ENCODE results near the gene GRIP1.

GRIP1 gene

DNA sequence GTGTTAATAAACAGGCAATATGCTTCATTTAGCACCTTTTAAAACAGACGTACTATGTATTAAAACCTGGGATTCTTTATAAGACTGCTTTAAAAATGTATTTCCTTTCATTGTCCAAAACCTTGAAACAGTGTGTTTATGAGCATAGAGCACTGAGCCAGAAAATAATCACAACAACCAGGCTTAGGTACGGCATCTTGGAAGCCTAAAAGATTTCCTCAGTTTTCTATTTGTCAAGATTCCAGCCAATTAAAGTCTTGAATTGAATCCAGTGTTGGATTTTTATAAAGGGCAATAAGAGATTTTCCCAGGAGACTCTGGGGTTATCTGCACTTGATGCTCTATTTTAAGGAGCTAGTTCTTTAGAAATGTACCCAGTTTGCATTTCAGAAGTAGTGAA is 80.3 kb downstream of the GRIP1 start:
- DNase-seq (ENCODE audit: low spot score) = no peak

DNA sequence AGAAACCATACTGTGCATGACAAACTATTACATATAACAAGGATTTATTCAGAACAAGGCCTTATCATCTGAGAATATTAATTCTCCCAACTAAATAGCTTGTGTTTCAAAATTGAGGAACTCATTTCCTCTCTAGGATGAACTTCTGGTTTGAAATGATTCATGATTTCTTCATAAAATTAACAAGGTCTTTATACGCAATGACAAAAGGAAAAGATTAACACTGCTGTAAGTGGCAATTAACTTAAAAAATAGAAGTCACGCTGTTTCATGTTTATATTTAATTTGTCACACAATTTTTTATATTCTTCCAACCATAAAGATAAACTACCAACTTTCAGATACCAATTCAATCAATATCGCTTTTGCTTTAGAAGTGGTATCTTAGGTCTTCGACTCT is 80.8 kb downstream of the GRIP1 start:
- DNase-seq (ENCODE audit: low spot score) = no peak

DNA sequence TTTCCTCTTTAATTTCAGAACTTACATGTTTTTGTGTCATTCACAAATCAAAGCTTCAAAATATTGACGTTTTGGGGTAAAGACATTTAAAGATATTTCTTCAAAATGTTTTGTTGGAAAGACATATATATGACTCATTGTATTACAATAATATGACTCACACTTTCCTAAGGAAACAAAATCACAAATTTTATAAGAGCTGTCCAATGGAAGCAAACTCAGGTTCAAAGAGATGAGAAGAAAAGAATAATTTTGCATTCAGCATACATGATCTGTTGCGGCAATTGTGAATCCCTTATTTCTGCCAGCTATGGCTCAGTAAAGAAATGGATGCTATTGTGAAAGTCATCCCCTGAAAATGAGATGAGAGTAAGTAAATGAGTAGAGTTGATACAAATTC is 82.7 kb downstream of the GRIP1 start:
- no peak for DNase-seq (ENCODE audit: low spot score)

DNA sequence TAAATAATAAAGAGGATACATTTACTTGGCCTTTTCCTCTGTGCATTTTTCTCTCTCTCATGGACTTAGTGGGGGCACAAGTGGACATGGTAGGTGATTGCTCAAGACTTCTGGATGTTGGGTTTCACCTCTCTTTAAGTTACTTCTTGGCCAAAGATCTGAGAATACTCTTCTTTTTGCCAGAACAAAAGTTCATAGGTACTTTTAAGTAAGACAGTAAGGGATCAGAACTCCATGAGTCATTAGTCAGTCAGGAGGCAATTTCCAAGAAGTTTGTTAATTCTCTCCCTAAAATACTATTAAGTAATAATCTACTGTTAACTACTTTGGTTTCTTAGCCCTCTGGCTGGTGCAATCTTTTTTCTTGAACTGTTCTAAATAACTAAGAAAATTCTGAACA is 84.2 kb downstream of the GRIP1 start:
- no peak for DNase-seq (ENCODE audit: low spot score)

DNA sequence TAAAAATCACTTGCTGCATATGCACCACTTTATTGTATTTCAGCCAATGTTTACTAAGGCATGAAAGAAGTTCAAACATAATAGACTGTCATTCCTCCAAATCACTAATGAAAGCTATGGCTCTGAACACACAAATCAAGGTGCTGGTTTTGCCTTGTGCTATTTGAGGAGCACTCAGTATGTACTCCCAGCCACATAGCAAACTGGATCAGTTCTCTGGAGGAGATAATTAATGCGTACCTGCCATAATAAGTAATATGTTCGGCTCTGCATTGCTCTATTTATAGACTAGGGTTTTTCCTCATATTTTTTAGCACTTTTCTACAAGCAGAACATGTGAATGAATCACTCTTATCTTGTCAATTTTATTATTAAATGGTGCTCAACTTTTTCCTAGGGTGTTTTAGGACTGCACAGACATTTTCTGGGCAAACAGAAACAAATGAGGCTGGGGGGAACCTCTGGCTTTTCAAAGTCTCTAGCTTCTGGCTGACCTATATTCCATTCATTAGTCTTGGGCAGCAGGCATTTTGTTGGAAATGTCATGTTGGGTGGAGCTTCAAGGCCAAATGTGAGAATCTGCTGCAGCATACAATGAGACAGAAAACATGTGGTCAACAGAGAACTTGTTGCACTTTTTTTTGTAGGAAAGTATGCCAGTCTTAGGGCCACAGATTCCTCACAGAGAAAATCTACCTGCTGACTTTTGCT is 88.4 kb downstream of the GRIP1 start:
- DNase-seq (ENCODE audit: low spot score) = no peak

DNA sequence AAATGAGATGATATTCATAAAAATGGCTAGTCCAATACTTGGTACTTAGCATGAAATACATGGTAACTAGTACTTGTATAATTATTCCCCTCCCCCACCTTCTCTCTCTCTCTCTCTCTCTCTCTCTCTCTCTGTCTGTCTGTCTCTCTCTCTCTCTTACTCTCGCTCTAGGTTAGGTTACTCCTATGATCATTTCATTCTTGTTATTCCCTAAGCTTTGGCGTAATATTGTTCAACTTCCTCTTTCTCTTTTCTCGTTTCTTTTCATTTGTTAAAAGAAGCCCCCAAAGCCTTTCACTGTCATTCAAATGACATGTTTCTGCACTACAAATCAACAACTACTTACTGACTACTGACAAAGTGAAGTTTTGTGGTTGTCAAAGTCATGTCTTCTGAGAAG is 89.8 kb downstream of the GRIP1 start:
- no peak for DNase-seq (ENCODE audit: low spot score)

DNA sequence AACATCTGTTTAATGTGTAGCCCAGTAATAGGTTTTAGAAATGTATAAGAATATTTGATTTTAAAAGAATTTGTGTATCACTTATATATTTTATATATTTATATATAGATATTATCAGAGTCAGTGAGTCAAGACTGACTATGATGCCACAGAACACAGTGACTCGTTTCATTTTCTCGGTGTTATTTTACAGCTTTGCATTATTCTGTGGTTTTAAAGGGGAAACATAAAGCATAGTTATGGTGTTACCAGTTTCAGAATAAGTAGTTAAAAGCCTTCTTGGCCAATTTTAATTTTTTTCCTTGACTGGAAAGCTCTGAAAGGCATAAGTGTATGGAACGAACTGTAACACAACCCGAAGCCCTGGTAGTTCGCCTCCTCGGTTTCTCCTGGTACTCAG is 91.0 kb downstream of the GRIP1 start:
- DNase-seq (ENCODE audit: low spot score) = no peak

DNA sequence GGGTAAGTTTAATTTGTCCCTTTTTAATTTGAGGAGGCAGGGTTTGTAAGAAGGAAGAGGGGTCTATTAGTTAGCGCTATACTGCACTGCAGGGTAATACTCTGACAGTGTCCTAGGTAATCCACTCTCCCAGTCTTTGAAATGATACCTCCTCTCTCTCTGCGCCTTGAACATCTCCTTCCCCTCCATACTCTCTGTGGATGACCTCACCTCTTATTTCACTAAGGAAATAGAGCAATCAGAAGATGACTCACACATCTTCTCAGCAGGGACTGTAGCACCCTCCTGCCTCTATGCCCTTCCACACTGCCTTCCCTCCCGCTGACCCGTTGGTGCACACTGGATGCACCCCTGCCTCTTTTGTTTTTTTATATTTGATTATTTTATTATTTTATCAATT is 94.2 kb downstream of the GRIP1 start:
- no peak for DNase-seq (ENCODE audit: low spot score)

DNA sequence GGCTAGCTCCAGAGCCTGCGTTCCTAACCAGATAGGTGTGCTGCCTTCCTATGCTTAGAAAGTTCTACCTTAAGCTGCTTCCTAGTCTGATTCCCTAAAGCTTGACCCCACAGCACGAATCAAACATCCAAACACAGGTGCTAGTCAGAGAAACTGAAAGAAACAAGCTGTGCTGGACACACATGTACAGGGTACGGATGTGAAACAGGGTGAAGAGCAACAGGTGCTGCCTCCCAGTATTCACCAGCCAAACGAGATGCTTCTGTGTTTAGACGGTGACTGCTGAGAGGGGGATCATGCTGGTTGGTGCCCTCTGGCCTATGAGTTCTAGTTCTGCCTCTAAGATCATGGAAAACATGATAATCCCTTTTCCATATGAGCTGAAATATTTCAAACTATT is 105.3 kb downstream of the GRIP1 start:
- peak; percentile 55 for DNase-seq (ENCODE audit: low spot score)

DNA sequence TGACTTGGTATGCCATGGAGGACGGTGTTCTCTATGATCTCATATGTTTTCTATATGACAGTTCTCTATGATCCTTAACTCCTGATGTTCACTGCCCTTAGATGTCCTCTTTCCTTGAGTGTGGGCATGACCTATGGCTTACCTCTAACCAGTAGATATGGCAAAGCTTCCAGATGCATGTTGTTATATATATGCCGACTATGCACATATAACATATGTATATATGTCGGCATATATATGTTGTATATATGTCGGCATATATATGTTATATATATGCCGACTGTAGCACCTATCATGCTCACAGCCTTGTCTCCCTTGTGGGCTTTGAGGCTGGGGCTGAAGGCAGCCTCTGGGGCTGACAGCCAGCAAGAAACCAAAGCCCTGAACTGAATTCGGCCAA is 106.0 kb downstream of the GRIP1 start:
- DNase-seq (ENCODE audit: low spot score) = no peak

DNA sequence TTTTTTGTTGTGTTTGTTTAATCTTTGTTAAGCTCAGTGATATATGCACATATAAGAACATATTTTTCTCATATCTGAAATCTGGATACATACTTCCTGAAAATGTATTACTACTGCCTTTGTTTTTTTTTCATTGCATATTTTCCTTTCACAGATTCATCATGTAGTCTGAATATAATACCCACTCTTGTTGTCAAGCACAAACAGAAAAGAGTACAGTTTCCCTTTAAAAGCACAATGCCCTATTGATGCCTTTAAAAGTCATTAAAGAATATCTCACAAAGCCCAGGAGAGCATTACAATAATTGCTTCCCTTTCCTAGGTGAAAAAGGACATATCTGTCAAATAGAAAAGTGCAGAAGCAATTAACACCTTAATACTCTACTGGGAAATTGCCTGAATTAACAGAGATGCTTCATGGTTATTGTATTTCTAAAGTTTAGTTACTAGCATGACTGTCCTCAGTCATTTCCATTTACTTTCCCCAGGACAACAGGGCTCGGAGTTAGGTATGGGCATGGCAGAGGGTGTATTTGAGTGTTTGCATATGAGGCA is 107.4 kb downstream of the GRIP1 start:
- no peak for DNase-seq (ENCODE audit: low spot score)

DNA sequence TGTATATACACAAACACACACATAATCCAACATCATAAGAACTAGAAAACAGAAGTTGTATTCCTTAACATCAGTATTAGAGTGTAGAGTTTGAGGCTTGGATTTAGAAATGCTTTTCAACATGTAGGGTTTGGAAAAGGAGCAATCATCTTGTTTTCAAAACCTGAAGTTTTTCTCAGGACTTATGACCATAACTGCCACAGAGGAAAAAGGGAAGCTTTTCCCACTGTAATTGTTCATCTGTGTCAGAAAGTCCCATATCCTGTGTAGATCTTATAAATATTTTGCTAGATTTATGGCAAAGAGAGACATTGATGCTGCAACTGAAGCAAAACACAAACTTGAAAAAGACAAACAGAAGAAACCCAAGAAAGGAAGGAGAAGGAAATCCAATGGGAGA is 115.7 kb downstream of the GRIP1 start:
- DNase-seq (ENCODE audit: low spot score) = no peak

DNA sequence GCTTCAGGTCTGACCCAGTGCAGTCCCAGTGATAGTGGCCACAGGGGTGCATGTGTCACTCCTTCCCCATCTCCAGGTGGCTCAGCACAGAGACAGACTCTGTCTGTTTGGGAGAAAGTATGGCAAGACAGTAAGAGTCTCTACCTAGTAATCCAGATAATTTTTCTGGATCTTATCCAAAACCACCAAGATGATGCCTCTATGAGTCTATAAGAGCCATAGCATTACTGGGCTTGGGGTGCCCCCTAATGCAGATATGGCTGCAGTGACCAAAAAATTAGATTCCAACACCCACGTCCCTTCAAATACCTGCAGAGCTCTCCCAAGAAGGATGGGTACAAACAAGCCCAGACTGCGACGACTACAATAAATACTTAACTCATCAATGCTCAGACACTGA is 123.8 kb downstream of the GRIP1 start:
- DNase-seq (ENCODE audit: low spot score) = no peak

DNA sequence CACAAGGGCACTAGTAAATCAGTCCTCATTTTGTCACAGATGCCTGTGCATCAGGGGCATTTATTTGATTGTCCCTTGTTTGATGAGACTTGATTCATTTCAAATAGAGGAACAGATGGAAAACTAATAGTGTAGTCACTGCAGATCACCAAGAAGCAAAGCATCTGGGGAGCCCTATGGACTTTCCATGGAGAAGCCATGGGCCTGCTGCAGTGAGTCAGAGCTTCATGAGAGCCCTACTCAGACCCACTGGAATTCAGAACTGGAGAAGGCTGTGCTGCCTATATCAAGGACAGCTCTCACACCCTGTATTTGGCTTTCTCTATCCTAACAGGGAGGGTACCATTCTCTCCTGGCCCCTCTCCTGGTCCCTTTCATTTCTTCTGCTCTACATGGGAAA is 126.2 kb downstream of the GRIP1 start:
- no peak for DNase-seq (ENCODE audit: low spot score)

DNA sequence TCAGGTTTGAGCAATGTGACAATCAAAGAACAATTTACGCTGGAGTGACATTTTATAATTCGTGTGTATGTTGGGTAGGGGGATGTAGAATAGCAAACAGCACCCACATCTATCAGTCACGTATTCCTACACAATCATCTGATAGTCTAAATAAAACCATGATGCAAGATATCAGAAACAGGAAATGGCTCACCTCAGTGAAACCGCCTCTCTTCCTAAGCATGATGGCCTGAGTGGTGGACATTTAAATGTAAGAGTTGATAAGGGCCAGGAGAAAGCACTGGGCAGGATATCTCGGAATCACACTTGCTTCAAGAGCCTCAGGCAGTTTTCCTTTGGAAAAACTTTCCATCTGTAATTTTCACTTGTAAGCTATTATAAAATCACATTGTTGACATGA is 128.2 kb downstream of the GRIP1 start:
- peak; percentile 27 for DNase-seq (ENCODE audit: low spot score)

DNA sequence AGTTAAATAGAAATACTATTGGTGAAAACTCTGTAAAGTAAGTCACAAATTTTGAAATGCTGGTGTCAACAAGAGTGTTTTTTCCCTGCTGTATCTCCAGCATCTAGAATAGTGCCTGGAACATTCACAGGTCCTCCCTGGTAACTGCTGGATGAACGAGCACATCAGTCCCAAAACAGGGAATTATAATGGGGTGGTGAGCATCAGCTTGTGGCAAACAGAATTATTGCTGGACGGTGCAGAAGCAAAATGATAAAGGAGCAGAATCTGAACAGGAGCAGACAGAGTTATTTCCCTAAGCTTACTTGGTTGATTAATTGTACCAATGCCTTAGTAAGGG is 129.9 kb downstream of the GRIP1 start:
- no peak for DNase-seq (ENCODE audit: low spot score)

DNA sequence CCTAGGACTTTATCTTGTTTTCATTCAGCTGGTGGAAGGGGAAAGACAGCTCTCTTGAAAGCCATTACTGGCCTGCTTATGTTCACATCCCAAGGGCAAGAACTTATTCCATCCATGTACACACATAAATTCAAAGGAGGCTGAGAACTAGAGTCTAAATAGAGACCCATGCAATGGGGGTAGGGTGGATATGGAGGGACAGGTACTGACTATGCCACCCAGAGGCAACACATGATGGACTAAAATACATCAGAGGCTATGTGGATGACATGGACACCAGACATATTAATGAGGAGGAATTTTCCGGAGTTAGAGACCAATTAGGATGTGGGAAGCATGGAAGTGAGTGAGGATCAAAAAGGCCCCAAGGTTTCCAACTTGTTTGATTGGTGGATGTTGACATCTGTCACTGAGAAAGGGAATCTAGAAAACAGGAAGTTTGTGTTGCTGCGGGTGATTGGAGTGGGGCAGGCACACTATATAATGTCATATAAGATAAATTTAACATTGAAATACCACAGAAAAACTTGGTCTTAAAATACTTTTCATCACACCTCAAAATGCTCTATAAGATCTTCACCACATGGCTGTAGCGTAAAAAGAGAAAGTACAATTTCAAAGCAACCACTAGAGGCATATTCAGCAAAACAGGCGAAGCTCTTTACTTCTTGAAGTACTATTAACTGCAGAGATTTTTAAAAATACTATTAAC is 130.4 kb downstream of the GRIP1 start:
- peak; percentile 84 for DNase-seq (ENCODE audit: low spot score)

DNA sequence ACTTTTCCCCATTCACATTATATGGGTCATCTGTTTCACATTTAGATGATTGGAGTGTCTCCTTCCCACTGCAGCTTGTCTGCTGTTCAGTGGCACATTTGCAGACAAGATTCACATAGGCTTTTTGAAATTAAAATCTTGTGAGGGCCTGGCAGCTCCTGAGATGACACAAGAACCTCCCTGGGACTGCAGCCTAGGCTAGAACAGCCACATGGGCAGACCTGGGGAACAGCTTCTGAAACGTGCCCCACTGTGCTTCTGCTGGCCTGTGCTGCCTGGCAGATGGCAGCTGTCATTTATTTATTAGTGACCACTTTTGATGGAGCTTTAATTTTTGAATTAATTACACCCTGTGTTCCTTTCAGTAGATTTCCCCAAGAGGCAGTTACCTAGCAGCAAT is 137.4 kb downstream of the GRIP1 start:
- DNase-seq (ENCODE audit: low spot score) = no peak

DNA sequence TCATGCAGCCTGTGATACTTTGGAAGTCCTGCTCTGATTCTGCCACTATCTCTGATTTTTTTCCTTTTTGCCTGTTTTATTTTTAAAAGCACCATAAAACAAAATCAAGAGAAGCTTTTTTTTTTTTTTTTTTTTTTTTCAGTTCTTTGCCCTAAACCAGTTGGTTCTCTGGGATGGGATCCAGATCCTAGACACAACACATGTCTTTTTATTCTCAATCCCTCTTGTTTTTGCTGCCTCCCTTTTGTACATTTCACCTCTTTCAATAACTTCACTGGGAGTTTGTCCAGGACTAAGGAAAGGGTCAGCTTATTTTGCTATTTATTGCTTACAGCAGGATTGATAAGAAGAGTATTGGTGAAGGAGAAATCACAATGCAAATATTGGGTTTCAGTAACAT is 139.4 kb downstream of the GRIP1 start:
- DNase-seq (ENCODE audit: low spot score) = no peak

DNA sequence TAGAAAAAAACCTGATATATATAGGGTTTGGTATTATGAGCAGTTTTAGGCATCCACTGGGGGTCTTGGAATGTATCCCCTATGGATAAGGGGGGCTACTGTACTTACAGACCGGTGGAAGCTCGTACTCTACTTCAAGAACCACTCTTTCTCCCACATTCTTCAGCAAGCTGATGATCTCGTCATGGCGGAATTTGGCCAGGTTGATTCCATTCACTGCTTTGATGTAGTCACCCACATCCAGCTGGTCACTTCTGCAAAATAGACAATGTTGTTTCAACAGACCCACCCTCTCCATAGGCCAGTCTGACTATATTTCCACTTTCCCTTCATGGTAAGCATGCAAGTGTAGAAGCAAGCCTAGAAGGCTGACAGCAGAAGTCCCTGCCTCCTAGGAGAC is 139.9 kb downstream of the GRIP1 start:
- DNase-seq (ENCODE audit: low spot score) = no peak

DNA sequence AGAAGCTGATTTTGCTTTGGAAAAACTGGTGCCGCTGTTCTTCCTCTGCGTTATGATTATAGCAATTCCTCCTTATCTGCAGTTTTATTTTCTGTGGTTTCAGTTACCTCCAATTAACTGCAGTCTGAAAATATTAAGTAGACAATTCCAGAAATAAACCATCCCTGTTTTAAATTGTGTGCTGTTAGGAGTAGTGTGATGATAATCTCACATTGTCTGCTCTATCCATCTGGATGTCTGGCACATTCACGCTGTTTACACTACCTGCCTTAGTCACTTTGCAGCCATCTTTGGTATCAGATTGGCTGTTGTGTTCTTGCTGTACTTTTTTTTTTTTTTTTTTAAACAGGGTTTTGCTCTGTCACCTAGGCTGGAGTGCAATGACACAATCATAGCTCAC is 141.0 kb downstream of the GRIP1 start:
- no peak for DNase-seq (ENCODE audit: low spot score)

DNA sequence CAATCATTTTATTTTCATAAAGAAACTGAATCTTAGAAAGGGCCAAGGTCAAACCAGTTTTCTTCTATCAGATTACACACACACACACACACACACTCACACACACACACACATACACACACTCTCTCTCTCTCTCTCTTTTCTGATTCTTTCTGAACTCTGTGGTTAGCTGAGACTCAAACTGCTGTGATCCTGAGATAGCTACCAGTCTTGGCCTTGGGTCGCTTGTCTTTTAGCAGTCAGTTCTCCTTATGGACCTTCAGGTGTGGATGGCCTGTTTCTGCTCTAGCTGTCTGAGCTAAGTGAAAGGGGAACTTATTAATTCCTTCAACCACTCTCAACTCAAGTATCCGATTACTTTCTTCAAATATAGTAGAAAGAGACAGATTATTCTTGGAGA is 145.1 kb downstream of the GRIP1 start:
- no peak for DNase-seq (ENCODE audit: low spot score)

DNA sequence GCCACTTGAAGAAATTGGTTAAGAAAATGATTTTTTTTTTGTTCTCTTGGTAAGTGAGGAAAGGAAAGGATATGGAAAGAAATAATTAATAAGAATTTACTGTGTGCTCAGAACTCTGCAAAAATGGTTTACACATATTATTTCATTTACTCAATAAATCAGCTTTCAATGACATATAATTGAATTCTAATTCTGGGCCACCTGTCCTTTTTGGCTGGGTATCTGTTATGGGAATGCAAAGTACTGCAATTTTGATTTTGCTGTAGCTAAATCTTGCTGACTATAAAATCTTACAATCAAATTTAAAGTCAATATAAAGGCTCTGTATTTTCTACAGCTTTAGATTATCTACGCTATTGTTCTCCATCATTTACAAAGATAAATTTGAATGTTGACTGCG is 147.1 kb downstream of the GRIP1 start:
- DNase-seq (ENCODE audit: low spot score) = no peak

DNA sequence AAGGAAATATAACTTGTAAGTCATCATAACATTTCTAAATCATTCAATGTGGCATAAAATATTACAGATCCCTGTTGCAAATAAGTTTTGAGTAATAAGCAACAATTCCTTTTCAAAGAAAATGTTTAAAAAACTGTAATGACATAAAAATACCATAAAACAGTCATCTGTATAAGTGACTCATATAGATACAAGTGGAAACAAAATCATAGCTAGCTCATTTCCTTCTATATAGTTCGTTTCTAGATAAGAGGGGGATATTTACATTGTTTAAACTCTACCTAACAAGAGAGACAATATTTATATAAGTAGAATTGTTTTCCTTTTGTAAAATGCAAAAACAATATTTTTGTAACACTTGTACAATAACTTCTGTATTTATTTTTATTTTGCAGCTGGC is 148.9 kb downstream of the GRIP1 start:
- no peak for DNase-seq (ENCODE audit: low spot score)

Data from NAMALWA (cell line).